Measurements from ENCODE around the gene KRTAP16-1.

The KRTAP16-1 gene

GRCh38 chr17:41340494-41340893 lies 31.4 kb upstream of the KRTAP16-1 start:
- TF ChIP-seq REST (IDR thresholded peaks at IDR 0.05; ENCODE audit: insufficient read depth in 1 of 2, low read depth in 2 of 2, low read length in 2 of 2) (no peak), SIN3A (IDR thresholded peaks at IDR 0.05; ENCODE audit: borderline replicate concordance, insufficient read depth, low read length) (no peak), TAF1 (IDR thresholded peaks at IDR 0.05; ENCODE audit: borderline replicate concordance, insufficient read depth, low read length) (no peak), FOXP2 (optimal IDR thresholded peaks at IDR 0.05; ENCODE audit: borderline replicate concordance, extremely low read depth, extremely low read length, insufficient read depth) (no peak), POLR2AphosphoS5 (IDR thresholded peaks at IDR 0.05; ENCODE audit: low read depth, low read length) (no peak)

- TF ChIP-seq POLR2AphosphoS5 (IDR thresholded peaks at IDR 0.05; ENCODE audit: low read depth, low read length) (no peak), REST (IDR thresholded peaks at IDR 0.05; ENCODE audit: insufficient read depth in 1 of 2, low read depth in 2 of 2, low read length in 2 of 2) (no peak), SIN3A (IDR thresholded peaks at IDR 0.05; ENCODE audit: borderline replicate concordance, insufficient read depth, low read length) (no peak), FOXP2 (optimal IDR thresholded peaks at IDR 0.05; ENCODE audit: borderline replicate concordance, extremely low read depth, extremely low read length, insufficient read depth) (no peak), TAF1 (IDR thresholded peaks at IDR 0.05; ENCODE audit: borderline replicate concordance, insufficient read depth, low read length) (no peak)
Measured at GRCh38 chr17:41339571-41340172, 30.6 kb upstream of the KRTAP16-1 start.

GRCh38 chr17:41338961-41339485 lies 29.9 kb upstream of the KRTAP16-1 start:
- TF ChIP-seq FOXP2 (optimal IDR thresholded peaks at IDR 0.05; ENCODE audit: borderline replicate concordance, extremely low read depth, extremely low read length, insufficient read depth) (no peak), POLR2AphosphoS5 (IDR thresholded peaks at IDR 0.05; ENCODE audit: low read depth, low read length) (no peak), TAF1 (IDR thresholded peaks at IDR 0.05; ENCODE audit: borderline replicate concordance, insufficient read depth, low read length) (no peak), SIN3A (IDR thresholded peaks at IDR 0.05; ENCODE audit: borderline replicate concordance, insufficient read depth, low read length) (no peak), REST (IDR thresholded peaks at IDR 0.05; ENCODE audit: insufficient read depth in 1 of 2, low read depth in 2 of 2, low read length in 2 of 2) (no peak)

GRCh38 chr17:41335747-41336146 lies 26.6 kb upstream of the KRTAP16-1 start:
- TF ChIP-seq POLR2AphosphoS5 (IDR thresholded peaks at IDR 0.05; ENCODE audit: low read depth, low read length) (no peak), REST (IDR thresholded peaks at IDR 0.05; ENCODE audit: insufficient read depth in 1 of 2, low read depth in 2 of 2, low read length in 2 of 2) (no peak), SIN3A (IDR thresholded peaks at IDR 0.05; ENCODE audit: borderline replicate concordance, insufficient read depth, low read length) (no peak), FOXP2 (optimal IDR thresholded peaks at IDR 0.05; ENCODE audit: borderline replicate concordance, extremely low read depth, extremely low read length, insufficient read depth) (no peak), TAF1 (IDR thresholded peaks at IDR 0.05; ENCODE audit: borderline replicate concordance, insufficient read depth, low read length) (no peak)

Data from PFSK-1 (cell line).